Urothelium cell line (cell line): ENCODE results near the gene KLHL15.

Experiments used
- DNase-seq: peaks from one replicate; pipeline ENCODE4 v3.0.0; 2011; ENCODE audit warnings: low spot score, mixed read lengths
- FAIRE-seq: peaks from 2 replicates; lab custom pipeline; 2011; peaks lifted over from hg19 to GRCh38; lab: Jason Lieb, UNC

KLHL15 gene

DNA sequence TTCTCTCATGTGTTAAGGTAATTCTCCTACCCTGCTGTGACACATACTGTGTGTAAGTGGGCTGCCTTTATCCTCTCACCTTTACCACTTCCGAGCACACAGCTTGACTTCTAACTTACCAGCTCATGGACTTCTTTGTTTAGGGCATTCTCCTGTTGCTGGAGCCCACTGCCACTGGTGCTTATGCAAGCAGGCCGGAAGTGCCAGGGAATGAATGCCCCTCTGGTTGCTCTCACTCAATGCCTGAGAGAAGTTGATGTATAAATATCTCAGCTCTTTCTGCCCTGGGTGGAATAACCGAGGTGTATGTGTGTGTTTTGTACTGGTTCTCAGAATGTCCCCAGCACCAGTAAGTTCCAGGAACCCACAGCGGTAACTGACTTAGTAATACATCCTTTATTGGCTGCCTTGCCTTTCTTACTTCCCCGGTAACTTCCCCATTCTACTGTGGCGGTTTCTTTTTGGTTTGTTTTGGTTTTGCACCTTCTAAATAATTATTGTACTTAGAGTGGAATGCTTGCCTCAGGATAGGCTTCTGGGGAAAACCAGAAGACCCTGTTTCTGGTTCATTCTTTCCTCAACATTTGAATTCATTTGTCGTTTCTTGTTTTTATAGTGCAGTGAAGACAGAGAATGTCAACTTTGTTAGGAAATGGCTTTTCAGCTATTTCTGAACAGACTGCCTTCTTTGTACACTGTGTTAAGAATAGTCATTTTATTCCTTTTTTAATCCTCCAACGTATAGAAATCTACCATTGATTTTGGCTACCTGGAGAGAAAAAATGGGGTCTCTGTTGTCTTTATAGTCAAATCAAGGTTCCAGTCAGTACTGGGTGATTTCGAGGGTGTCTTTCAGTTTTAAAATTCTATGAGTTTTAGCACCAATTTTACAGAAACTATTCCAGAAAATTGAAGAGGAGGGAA lies 73.7 kb downstream of the KLHL15 start:
- no peak for FAIRE-seq
- peak; percentile 0 for DNase-seq

DNA sequence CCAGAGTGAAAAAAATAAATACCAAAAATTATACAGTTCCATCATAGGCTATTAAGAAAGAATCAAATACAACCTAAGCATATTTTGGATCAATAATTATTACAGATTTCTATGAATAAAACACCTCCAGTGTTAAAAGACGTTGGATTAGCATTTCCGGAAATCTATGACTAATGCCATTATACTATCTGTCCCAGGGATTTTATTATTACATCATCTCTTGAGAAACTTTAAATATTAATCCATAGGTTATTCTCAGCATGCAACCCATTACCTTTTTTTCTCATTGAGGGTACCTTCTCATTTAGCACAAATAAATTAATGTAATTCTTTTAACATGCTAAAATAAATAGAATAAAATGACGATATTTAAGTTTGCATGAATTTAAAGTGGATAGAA lies 74.6 kb downstream of the KLHL15 start:
- DNase-seq (no peak), FAIRE-seq (no peak)

GRCh38 chrX:23945206-23945605 lies 81.8 kb downstream of the KLHL15 start:
- FAIRE-seq = no peak

GRCh38 chrX:23944234-23944633 lies 82.8 kb downstream of the KLHL15 start:
- DNase-seq = no peak
- FAIRE-seq = no peak

More at GRCh38 chrX:23945206-23945605, 81.8 kb downstream of the KLHL15 start:
- DNase-seq = no peak

GRCh38 chrX:23939203-23939602 lies 87.8 kb downstream of the KLHL15 start:
- FAIRE-seq (no peak), DNase-seq (no peak)

DNA sequence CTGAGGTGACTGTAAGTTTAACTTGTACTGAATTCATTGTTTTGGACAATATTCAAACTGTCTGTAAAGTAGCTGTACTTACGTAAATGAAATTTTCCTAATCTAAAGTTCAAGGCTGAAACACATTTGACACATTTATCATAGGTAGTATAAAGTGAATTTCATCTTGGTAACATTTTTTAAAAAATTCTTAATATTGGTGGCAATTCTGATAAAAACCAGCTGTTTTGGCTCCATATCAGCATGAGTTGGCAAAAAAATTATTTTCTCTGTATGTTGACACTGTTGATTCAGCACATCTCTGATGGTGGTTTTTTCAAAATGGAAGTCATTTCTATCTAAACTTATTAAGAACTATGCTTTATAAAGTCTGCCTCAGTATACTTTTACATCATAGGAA lies 88.3 kb downstream of the KLHL15 start:
- DNase-seq (no peak), FAIRE-seq (no peak)

DNA sequence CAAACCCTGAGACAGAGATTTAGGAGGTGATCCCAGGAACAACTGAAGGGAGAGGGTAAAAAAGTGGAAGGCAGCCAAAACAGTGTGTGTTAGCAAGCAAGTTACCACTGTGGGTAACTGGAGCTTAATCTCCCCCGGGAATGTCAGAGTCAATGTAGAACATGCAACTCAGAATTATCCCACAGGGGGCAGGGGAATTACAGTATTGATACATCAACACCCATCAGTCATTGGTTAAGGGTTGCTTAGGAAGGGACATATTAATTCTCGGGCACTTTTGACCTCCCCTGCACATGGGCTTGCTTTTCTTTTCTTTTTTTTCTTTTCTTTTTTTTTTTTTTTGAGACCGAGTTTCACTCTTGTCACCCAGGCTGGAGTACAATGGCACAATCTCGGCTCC lies 89.9 kb downstream of the KLHL15 start:
- DNase-seq (no peak), FAIRE-seq (no peak)

GRCh38 chrX:23936180-23936579 lies 90.8 kb downstream of the KLHL15 start:
- DNase-seq = no peak
- FAIRE-seq = no peak

GRCh38 chrX:23935106-23935505 lies 91.9 kb downstream of the KLHL15 start:
- no peak for DNase-seq
- no peak for FAIRE-seq
